ENCODE measurements around the gene FHIT.

- TF ChIP-seq CTCF (IDR thresholded peaks at IDR 0.05; ENCODE audit: poor library complexity) (no peak), EZH2 (IDR thresholded peaks at IDR 0.05; ENCODE audit: borderline replicate concordance) (no peak), EZH2phosphoT487 (IDR thresholded peaks at IDR 0.05; ENCODE audit: low read depth, severe bottlenecking, unreplicated experiment) (no peak)
Observed at GRCh38 chr3:60536420-60536819, 714.8 kb downstream of the FHIT start.

Data from hepatocyte (in vitro differentiated cells).